Transverse colon (tissue), 4 donors: ENCODE results near the gene DCAF8L2.

ENCODE experiments used
- CTCF ChIP-seq, 5 experiments: fragments of 200-600 bp in 3 of 5; fragments of 450-650 bp in 2 of 5; sonication (generic) in 3 of 5; IDR thresholded peaks; 1 replicate in 2 of 5; 2 replicates in 3 of 5; pipeline ENCODE4 v1.5.1; 2016 to 2017; ENCODE audit warnings: antibody characterized with exemption in 5 of 5, inconsistent platforms in 3 of 5, mild to moderate bottlenecking in 2 of 5, moderate library complexity in 1 of 5
- EP300 ChIP-seq: sonication (generic); formaldehyde crosslinking; IDR thresholded peaks from one replicate; pipeline ENCODE4 v1.6.1; 2017; ENCODE audit warnings: antibody characterized with exemption, low read depth
- POLR2A ChIP-seq: fragments of 450-650 bp; IDR thresholded peaks from one replicate; pipeline ENCODE4 v1.6.1; 2016; ENCODE audit warnings: antibody characterized with exemption, mild to moderate bottlenecking, moderate library complexity
- POLR2AphosphoS5 ChIP-seq, 3 donors: sonication (generic); formaldehyde crosslinking; IDR thresholded peaks; one replicate each; pipeline ENCODE4 v1.6.1; 2016; ENCODE audit warnings: antibody characterized with exemption in 3 of 3

- TF ChIP-seq CTCF (IDR thresholded peaks at IDR 0.05) (peak in 1 of 5 experiments; percentile 24), POLR2AphosphoS5 (IDR thresholded peaks at IDR 0.05) (no peak), EP300 (no peak), POLR2A (no peak)
These were observed 9.8 kb downstream of the DCAF8L2 start for GRCh38 chrX:27599928-27600327.
